Activated B cell treated with CpG ODN at 0.5 μM for 24 hours (primary cell): Measurements from ENCODE around the gene INCA1. TPM values are rescaled to one million over a fixed set of nuclear protein-coding genes. Genes with fewer than 3 reads are reported as not detected.

Source experiments
- ATAC-seq: fragments of 200-7000 bp; cut with Tn5 transposase; one replicate; pipeline ENCODE4 v1.10.0; 2021; ENCODE audit warnings: low read depth, mild to moderate bottlenecking, moderate library complexity
- CTCF ChIA-PET: fragments of 350-600 bp; sonication (Branson Sonifier 250); formaldehyde crosslinking; loops from one replicate; lab custom pipeline; 2021; ENCODE audit warnings: antibody characterized with exemption; lab: Charles Lee
- POLR2A ChIA-PET: fragments of 350-600 bp; sonication (Branson Sonifier 250); formaldehyde crosslinking; loops from one replicate; lab custom pipeline; 2021; ENCODE audit warnings: antibody characterized with exemption; lab: Charles Lee
- DNase-seq: peaks from one replicate; pipeline ENCODE4 v3.0.0; 2022
- H3K27ac Mint-ChIP-seq: one replicate; pipeline ENCODE4 v1.8.0; 2020; ENCODE audit warnings: mixed read lengths
- H3K27me3 Mint-ChIP-seq: one replicate; pipeline ENCODE4 v1.8.0; 2021; ENCODE audit warnings: mixed read lengths
- H3K36me3 Mint-ChIP-seq: one replicate; pipeline ENCODE4 v1.8.0; 2021; ENCODE audit warnings: low read depth, mixed read lengths
- H3K4me1 Mint-ChIP-seq: one replicate; pipeline ENCODE4 v1.8.0; 2021; ENCODE audit warnings: mixed read lengths
- H3K4me3 Mint-ChIP-seq: one replicate; pipeline ENCODE4 v1.8.0; 2020; ENCODE audit warnings: mild to moderate bottlenecking, mixed read lengths
- H3K9me3 Mint-ChIP-seq: one replicate; pipeline ENCODE4 v1.8.0; 2020; ENCODE audit warnings: mixed read lengths
- intact Hi-C: fragments of 100-400 bp; cut with micrococcal nuclease; formaldehyde crosslinking; loops from one replicate; pipeline ENCODE4 v1.15.1; 2024
- total RNA-seq: library from RNA; stranded (reverse); gene quantifications from 2 replicates; pipeline ENCODE4 v1.2.3, GENCODE V29; 2022
- TF ChIP-seq, protein P1 (sequence below): fragments of 200-600 bp; IDR thresholded peaks from one replicate; pipeline ENCODE4 v1.8.0; 2022; ENCODE audit warnings: antibody characterized with exemption, mild to moderate bottlenecking

INCA1 gene
- total RNA-seq, 1 donor from 2014 or later, result 0.44 TPM

DNA sequence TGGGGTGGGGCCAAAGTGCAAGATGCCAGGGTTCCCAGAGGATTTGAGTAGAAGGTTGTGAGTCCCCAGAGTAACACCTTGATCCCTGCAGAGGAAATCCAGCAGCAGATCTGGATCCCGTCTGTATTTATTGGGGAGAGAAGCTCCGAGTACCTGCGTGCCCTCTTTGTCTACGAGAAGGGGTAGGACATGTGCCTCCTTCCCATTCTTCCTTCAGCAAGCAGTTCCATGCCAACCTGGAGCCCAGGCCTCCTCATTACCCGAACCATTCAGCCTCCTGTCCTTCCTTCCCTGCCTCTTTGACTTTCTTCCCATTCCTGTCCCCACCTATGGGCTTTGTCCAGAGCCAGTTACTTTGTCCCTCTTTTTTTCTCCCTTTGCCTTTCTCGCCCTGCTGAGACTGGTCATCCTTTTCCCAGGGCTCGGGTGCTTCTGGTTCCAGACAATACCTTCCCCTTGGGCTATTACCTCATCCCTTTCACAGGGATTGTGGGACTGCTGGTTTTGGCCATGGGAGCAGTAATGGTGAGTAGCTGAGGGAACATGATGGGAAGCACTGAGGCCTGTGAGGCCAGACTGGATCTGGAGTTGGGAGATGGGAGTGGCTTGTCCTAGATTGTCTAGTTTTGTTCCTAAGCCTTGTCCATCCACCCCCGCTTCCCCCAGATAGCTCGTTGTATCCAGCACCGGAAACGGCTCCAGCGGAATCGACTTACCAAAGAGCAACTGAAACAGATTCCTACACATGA is 54.4 kb downstream of the INCA1 start:
- ATAC-seq, result no peak
- intact Hi-C loops, result loop anchor here (5.0 to 10.0 kb wide), 2 partner anchors 578 to 801 kb away; partner anchors contain the start of genes CYB5D2, UBE2G1 and ZZEF1
- ChIA-PET CTCF (no interaction called here), POLR2A (interaction anchor here (0.8 to 12.1 kb wide), 5 partner anchors 8 to 233 kb away, joined by 3 to 391 read pairs (median 3); partner anchors contain the start of genes ARRB2, C17orf107, ENO3 and SPAG7)
- H3K4me3 Mint-ChIP-seq, result peak overlapping the region; percentile 15
- peaks cover 84% of the 10 kb centered on the region for H3K4me1 Mint-ChIP-seq
- no peak for DNase-seq
- peaks cover 79% of the 10 kb centered on the region for H3K36me3 Mint-ChIP-seq
- H3K27ac Mint-ChIP-seq, result peak overlapping the region; percentile 63
- no peaks in the 10 kb centered on the region for H3K9me3 Mint-ChIP-seq
- H3K27me3 Mint-ChIP-seq, result no peaks in the 10 kb centered on the region
- TF ChIP-seq, protein P1, sequence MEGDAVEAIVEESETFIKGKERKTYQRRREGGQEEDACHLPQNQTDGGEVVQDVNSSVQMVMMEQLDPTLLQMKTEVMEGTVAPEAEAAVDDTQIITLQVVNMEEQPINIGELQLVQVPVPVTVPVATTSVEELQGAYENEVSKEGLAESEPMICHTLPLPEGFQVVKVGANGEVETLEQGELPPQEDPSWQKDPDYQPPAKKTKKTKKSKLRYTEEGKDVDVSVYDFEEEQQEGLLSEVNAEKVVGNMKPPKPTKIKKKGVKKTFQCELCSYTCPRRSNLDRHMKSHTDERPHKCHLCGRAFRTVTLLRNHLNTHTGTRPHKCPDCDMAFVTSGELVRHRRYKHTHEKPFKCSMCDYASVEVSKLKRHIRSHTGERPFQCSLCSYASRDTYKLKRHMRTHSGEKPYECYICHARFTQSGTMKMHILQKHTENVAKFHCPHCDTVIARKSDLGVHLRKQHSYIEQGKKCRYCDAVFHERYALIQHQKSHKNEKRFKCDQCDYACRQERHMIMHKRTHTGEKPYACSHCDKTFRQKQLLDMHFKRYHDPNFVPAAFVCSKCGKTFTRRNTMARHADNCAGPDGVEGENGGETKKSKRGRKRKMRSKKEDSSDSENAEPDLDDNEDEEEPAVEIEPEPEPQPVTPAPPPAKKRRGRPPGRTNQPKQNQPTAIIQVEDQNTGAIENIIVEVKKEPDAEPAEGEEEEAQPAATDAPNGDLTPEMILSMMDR, result no peak

DNA sequence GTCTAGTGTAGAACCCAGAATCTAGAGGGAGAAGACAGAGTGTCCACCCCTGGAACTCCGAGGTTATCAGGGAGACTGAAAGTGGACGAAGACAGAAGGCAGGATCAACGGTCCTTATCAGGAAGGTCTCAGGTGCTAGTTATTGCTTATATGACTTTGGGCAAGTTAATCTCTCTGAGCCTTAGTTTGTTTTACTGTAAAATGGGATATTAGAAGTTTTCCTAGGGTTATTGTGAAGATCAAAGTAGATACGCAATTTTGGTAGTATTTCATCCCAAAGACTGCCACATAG is 56.1 kb downstream of the INCA1 start:
- ChIA-PET CTCF (no interaction called here), POLR2A (interaction anchor here (3.0 to 3.4 kb wide), 3 partner anchors 27 to 46 kb away, joined by 19 to 83 read pairs (median 26); partner anchors contain the start of genes C17orf107, CAMTA2 and SPAG7)
- DNase-seq, result no peak
- TF ChIP-seq, protein P1, result no peak
- H3K36me3 Mint-ChIP-seq, result peaks cover 79% of the 10 kb centered on the region
- peak overlapping the region; percentile 98 for H3K27ac Mint-ChIP-seq
- H3K9me3 Mint-ChIP-seq, result no peaks in the 10 kb centered on the region
- intact Hi-C loops, result loop anchor here (2.0 to 10.0 kb wide), 5 partner anchors 46 to 799 kb away; partner anchors contain the start of genes ARRB2, CAMTA2, CYB5D2 and UBE2G1
- ATAC-seq, result no peak
- no peaks in the 10 kb centered on the region for H3K27me3 Mint-ChIP-seq
- peaks cover 81% of the 10 kb centered on the region for H3K4me1 Mint-ChIP-seq
- H3K4me3 Mint-ChIP-seq, result peak overlapping the region; percentile 97

DNA sequence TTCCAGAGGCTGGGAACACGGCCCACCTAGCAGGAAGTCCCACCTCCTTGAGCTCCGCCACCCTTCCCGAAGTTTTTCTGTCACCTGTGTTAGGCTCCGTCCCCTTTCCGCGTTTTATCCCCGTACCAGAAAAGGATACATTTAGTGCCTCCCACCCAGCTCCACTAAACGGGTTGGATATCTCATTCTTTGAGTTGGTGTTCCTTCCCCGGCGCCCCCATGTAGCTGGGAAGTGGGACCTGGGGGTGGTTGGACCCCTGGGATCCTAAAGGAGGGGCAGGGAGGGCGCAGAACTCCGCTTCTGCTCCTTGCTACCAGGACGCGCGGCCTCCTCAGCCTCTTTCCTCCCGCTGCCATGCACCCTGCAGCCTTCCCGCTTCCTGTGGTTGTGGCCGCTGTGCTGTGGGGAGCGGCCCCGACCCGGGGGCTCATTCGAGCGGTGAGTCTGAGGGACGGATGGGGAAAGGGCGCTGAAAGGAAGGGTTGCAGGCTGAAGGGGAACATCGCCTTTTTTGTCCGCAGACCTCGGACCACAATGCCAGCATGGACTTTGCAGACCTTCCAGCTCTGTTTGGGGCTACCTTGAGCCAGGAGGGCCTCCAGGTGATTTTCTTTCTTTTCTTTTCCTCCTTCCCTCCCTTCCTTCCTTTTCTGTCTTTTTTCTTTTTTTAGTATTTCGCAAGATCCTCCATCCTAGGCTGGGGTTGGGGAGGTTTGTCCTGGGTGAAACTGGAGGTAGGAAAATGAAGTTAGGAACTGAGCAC is 56.6 kb downstream of the INCA1 start:
- ATAC-seq (no peak), DNase-seq (no peak)
- intact Hi-C loops, result loop anchor here (1.0 to 10.0 kb wide), 8 partner anchors 9 to 798 kb away; partner anchors contain the start of genes ARRB2, CAMTA2, CYB5D2 and INCA1
- ChIA-PET CTCF (interaction anchor here (0.7 to 2.3 kb wide), 7 partner anchors 8 to 209 kb away, joined by 3 to 14 read pairs (median 4); partner anchors contain the start of genes CAMTA2, PFN1 and SPAG7), POLR2A (interaction anchor here (0.9 to 3.4 kb wide), 21 partner anchors 9 to 797 kb away, joined by 3 to 104 read pairs (median 7); partner anchors contain the start of genes C17orf107, CAMTA2, ENO3 and INCA1)
- no peaks in the 10 kb centered on the region for H3K27me3 Mint-ChIP-seq
- peaks cover 78% of the 10 kb centered on the region for H3K36me3 Mint-ChIP-seq
- H3K9me3 Mint-ChIP-seq, result no peaks in the 10 kb centered on the region
- peak overlapping the region; percentile 97 for H3K4me3 Mint-ChIP-seq
- peaks cover 77% of the 10 kb centered on the region for H3K4me1 Mint-ChIP-seq
- peak overlapping the region; percentile 98 for H3K27ac Mint-ChIP-seq
- TF ChIP-seq, protein P1, result no peak

DNA sequence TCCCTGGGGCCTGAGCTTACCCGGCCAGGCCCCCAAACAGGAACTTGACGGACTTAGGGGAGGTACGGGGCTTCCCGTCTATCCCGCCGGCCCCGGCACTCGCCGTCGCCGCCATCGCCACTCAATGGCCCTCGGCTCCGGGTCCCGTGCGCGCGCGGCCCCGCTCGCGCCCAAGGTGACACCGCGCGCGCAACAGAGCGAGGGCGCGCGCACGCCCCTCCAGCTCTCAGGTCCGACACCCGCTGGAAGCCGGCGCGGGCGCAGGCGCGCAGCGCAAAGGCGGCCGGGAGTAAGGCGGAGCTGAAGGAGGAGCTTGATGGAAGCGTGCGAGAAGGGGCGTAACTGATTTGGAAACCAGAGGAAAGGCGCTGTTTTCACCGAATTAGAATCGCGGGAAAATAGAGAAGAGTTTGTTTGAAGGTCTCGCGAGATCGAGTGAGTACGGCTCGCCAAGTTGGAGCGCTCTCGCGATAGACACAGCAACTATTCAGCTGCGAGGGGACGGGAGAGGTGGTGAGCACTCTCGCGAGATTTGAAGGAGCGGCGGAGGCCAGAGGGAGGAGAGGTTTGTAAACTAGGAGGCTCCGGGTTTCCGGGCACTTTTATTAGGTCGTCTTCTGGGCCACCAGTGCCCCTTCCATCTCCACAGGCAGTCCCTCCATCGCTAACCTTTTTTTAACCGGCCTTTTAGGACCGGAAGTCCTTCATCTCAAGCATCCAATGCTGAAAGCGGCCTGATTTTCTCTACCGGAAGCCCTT is 57.3 kb downstream of the INCA1 start, which contains the start of the genes RNF167 and SLC25A11:
Gene RNF167 (plus strand): TSS at position 473 of the 759 bp plus-strand sequence. CDS start 642 bp downstream, outside the sequence.
Gene SLC25A11 (minus strand): TSS at position 251 of the 759 bp plus-strand sequence. CDS start 136 bp downstream, at position 115.
- H3K27ac Mint-ChIP-seq, result peak within 1 kb of the TSS; percentile 98
- POLR2A ChIA-PET, result interaction anchor here (0.6 to 3.4 kb wide), 26 partner anchors 10 to 796 kb away, joined by 3 to 104 read pairs (median 6); partner anchors contain the start of genes ARRB2, C17orf107, CAMTA2 and ENO3
- CTCF ChIA-PET, result interaction anchor here (0.7 to 2.3 kb wide), 8 partner anchors 9 to 208 kb away, joined by 3 to 14 read pairs (median 4); partner anchors contain the start of genes CAMTA2, PFN1 and SPAG7
- no peaks in the 10 kb centered on the region for H3K9me3 Mint-ChIP-seq
- H3K4me3 Mint-ChIP-seq, result peak within 1 kb of the TSS; percentile 97
- DNase-seq (peak; percentile 93), ATAC-seq (peak; percentile 84)
- intact Hi-C loops, result loop anchor here (1.0 to 10.0 kb wide), 8 partner anchors 9 to 798 kb away; partner anchors contain the start of genes ARRB2, CAMTA2, CYB5D2 and INCA1
- TF ChIP-seq, protein P1, result no peak
- H3K27me3 Mint-ChIP-seq, result no peaks in the 10 kb centered on the region
- H3K4me1 Mint-ChIP-seq, result peaks cover 69% of the 10 kb centered on the region
- peaks cover 71% of the 10 kb centered on the region for H3K36me3 Mint-ChIP-seq
